Endodermal cell (in vitro differentiated cells): ENCODE measurements around the gene PRRG3. TPM values are rescaled to one million over a fixed set of nuclear protein-coding genes. Genes with fewer than 3 reads are reported as not detected.

ENCODE experiments used
- DNase-seq: peaks from one replicate; pipeline ENCODE4 v3.0.0-alpha.2; 2017
- H3K27ac ChIP-seq: 2 replicates; pipeline ENCODE4 v1.5.1; 2013; ENCODE audit warnings: mild to moderate bottlenecking, low read depth, low read length, moderate library complexity
- H3K27me3 ChIP-seq: 2 replicates; pipeline ENCODE4 v1.6.1; 2013; ENCODE audit warnings: mild to moderate bottlenecking, low read length, moderate library complexity; ENCODE audit not compliant: insufficient read depth, control insufficient read depth, poor library complexity, severe bottlenecking
- H3K36me3 ChIP-seq: 2 replicates; pipeline ENCODE4 v1.7.0; 2013; ENCODE audit warnings: mild to moderate bottlenecking, low read length, moderate library complexity; ENCODE audit not compliant: control insufficient read depth, insufficient read depth
- H3K4me1 ChIP-seq: one replicate; pipeline ENCODE4 v1.7.0; 2013; ENCODE audit warnings: low read length; ENCODE audit not compliant: control insufficient read depth, insufficient read depth
- H3K4me3 ChIP-seq: 2 replicates; pipeline ENCODE4 v1.5.1; 2013; ENCODE audit warnings: mild to moderate bottlenecking, low read length, moderate library complexity
- H3K9ac ChIP-seq: 2 replicates; pipeline ENCODE4 v1.6.1; 2013; ENCODE audit warnings: mild to moderate bottlenecking, low read length, moderate library complexity; ENCODE audit not compliant: poor library complexity, severe bottlenecking; ENCODE audit errors: extremely low read depth
- H3K9me3 ChIP-seq: 2 replicates; pipeline ENCODE4 v1.6.1; 2013; ENCODE audit warnings: mild to moderate bottlenecking, low read length, moderate library complexity; ENCODE audit not compliant: control insufficient read depth
- H3K27ac Mint-ChIP-seq: 2 replicates; pipeline ENCODE4 v1.8.0; 2020; ENCODE audit warnings: mixed read lengths
- H3K27me3 Mint-ChIP-seq: 2 replicates; pipeline ENCODE4 v1.8.0; 2021; ENCODE audit warnings: mild to moderate bottlenecking, mixed read lengths; ENCODE audit not compliant: insufficient read depth
- H3K36me3 Mint-ChIP-seq: 2 replicates; pipeline ENCODE4 v1.8.0; 2020; ENCODE audit warnings: low read depth, mixed read lengths
- H3K4me1 Mint-ChIP-seq: 2 replicates; pipeline ENCODE4 v1.8.0; 2020; ENCODE audit warnings: mixed read lengths
- H3K4me3 Mint-ChIP-seq: 2 replicates; pipeline ENCODE4 v1.8.0; 2020; ENCODE audit warnings: mild to moderate bottlenecking, moderate library complexity, mixed read lengths
- H3K9me3 Mint-ChIP-seq: 2 replicates; pipeline ENCODE4 v1.8.0; 2020; ENCODE audit warnings: mild to moderate bottlenecking, mixed read lengths
- WGBS, 2 experiments: methylation state at CpG; one replicate each; pipeline versions ENCODE4 v1.1.5 to v1.1.7; 2013; ENCODE audit warnings: missing lambda C conversion rate in 2 of 2, mixed read lengths in 1 of 2; ENCODE audit not compliant: insufficient coverage in 1 of 2, insufficient read length in 1 of 2; 5-methylcytosine and 5-hydroxymethylcytosine counted together
- total RNA-seq, 2 donors: library from RNA; stranded (reverse); fragmentation: NEBNext Ultra II Directional in 1 of 2; extraction: Animal tissue kit (Norgen Biotek cat#: 25700) in 1 of 2; gene quantifications; 2 replicates in 1 of 2; 3 replicates in 1 of 2; pipeline ENCODE4 v1.2.1, GENCODE V29; 2021
- TF ChIP-seq, protein P1 (sequence below): fragments of 200-600 bp; sonication (generic); conservative IDR thresholded peaks from 2 replicates; pipeline ENCODE4 v1.5.0; 2021; ENCODE audit warnings: antibody characterized with exemption, mild to moderate bottlenecking

PRRG3 gene
- total RNA-seq, 2 donors from 2014 or later, result 4.8 to 11.4 TPM

DNA sequence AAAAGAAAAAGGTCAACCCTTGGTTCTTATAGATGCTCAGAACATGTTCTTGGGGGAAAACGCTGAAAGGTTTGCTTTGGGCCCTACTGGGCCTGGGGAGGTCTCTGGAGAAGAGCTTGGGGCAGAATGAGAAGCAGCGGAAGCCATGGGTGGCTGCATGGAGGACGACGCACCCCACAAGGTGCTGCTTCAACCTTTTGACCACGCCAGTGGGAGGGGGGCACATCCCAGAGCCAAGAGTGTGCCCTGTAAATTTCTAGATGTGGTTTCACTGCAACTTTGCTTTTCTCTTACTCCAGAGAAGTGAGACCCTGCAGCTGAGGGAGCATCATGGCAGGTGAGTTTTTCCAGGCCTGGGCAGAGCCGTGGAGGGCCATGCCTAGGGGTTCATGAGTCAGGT lies 3.2 kb downstream of the PRRG3 start:
- no peaks in the 10 kb centered on the region for H3K36me3 ChIP-seq
- Mint-ChIP-seq H3K9me3 (peaks cover 57% of the 10 kb centered on the region), H3K27me3 (peaks cover 22% of the 10 kb centered on the region), H3K4me1 (peaks cover 5% of the 10 kb centered on the region), H3K36me3 (no peaks in the 10 kb centered on the region), H3K27ac (no peak overlapping the region), H3K4me3 (no peak overlapping the region)
- H3K27me3 ChIP-seq, result no peaks in the 10 kb centered on the region
- no peaks in the 10 kb centered on the region for H3K4me1 ChIP-seq
- H3K4me3 ChIP-seq, result no peak overlapping the region
- WGBS, 2 experiments, result 97% methylated on average over 6 of the region's 6 CpGs; no CpG with 5 or more reads in 1 of the 2 experiments
- no peaks in the 10 kb centered on the region for H3K9me3 ChIP-seq
- DNase-seq, result no peak
- TF ChIP-seq, protein P1, sequence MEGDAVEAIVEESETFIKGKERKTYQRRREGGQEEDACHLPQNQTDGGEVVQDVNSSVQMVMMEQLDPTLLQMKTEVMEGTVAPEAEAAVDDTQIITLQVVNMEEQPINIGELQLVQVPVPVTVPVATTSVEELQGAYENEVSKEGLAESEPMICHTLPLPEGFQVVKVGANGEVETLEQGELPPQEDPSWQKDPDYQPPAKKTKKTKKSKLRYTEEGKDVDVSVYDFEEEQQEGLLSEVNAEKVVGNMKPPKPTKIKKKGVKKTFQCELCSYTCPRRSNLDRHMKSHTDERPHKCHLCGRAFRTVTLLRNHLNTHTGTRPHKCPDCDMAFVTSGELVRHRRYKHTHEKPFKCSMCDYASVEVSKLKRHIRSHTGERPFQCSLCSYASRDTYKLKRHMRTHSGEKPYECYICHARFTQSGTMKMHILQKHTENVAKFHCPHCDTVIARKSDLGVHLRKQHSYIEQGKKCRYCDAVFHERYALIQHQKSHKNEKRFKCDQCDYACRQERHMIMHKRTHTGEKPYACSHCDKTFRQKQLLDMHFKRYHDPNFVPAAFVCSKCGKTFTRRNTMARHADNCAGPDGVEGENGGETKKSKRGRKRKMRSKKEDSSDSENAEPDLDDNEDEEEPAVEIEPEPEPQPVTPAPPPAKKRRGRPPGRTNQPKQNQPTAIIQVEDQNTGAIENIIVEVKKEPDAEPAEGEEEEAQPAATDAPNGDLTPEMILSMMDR, result no peak
- H3K27ac ChIP-seq, result no peak overlapping the region
- H3K9ac ChIP-seq, result no peak overlapping the region

GRCh38 chrX:151699746-151700145 lies 4.5 kb downstream of the PRRG3 start:
- H3K9me3 Mint-ChIP-seq, result peaks cover 53% of the 10 kb centered on the region
- H3K9me3 ChIP-seq, result no peaks in the 10 kb centered on the region
- WGBS, 2 experiments, result 92 to 93% methylated on average over 7 to 9 of the region's 9 CpGs
- no peak overlapping the region for H3K27ac Mint-ChIP-seq
- no peak overlapping the region for H3K4me3 ChIP-seq
- DNase-seq, result no peak
- H3K27me3 Mint-ChIP-seq, result peaks cover 14% of the 10 kb centered on the region
- TF ChIP-seq, protein P1, result no peak
- H3K36me3 Mint-ChIP-seq, result no peaks in the 10 kb centered on the region
- no peak overlapping the region for H3K9ac ChIP-seq
- no peaks in the 10 kb centered on the region for H3K27me3 ChIP-seq
- peaks cover 5% of the 10 kb centered on the region for H3K4me1 Mint-ChIP-seq
- H3K36me3 ChIP-seq, result no peaks in the 10 kb centered on the region
- H3K4me1 ChIP-seq, result no peaks in the 10 kb centered on the region
- no peak overlapping the region for H3K27ac ChIP-seq
- no peak overlapping the region for H3K4me3 Mint-ChIP-seq

GRCh38 chrX:151700581-151700980 lies 5.3 kb downstream of the PRRG3 start:
- H3K4me3 Mint-ChIP-seq, result no peak overlapping the region
- peaks cover 2% of the 10 kb centered on the region for H3K4me1 Mint-ChIP-seq
- no peaks in the 10 kb centered on the region for H3K36me3 ChIP-seq
- no peak overlapping the region for H3K27ac Mint-ChIP-seq
- no peak for DNase-seq
- no peaks in the 10 kb centered on the region for H3K9me3 ChIP-seq
- H3K9ac ChIP-seq, result no peak overlapping the region
- no peaks in the 10 kb centered on the region for H3K4me1 ChIP-seq
- H3K27ac ChIP-seq, result no peak overlapping the region
- no peaks in the 10 kb centered on the region for H3K27me3 ChIP-seq
- H3K4me3 ChIP-seq, result no peak overlapping the region
- H3K36me3 Mint-ChIP-seq, result no peaks in the 10 kb centered on the region
- WGBS, 2 experiments, result 95 to 100% methylated on average over 1 to 14 of the region's 16 CpGs
- TF ChIP-seq, protein P1, result no peak
- H3K9me3 Mint-ChIP-seq, result peaks cover 56% of the 10 kb centered on the region
- peaks cover 11% of the 10 kb centered on the region for H3K27me3 Mint-ChIP-seq
